Fibroblast of skin of scalp (primary cell): ENCODE results near the gene IFIT1B. TPM values are rescaled to one million over a fixed set of nuclear protein-coding genes. Genes with fewer than 3 reads are reported as not detected.
"Not testable (repeated sequence)": the region's sequence is repeated elsewhere in the genome, so short reads cannot be mapped to it uniquely, and the experiment has no call there.

ENCODE experiments used
- DNase-seq: peaks from one replicate; pipeline ENCODE4 v3.0.0-alpha.2; 2013
- polyA plus RNA-seq, 2 experiments: library from polyadenylated mRNA; unstranded; fragments of 120-200 nt; gene quantifications; one replicate each; pipeline ENCODE4 v1.2.1, GENCODE V29; 2013; ENCODE audit not compliant: insufficient read length in 2 of 2

Gene IFIT1B
- not detected for polyA plus RNA-seq (2013, experiment 1 of 2; ENCODE audit: insufficient read length)
- 0.12 TPM for polyA plus RNA-seq (2013, experiment 2 of 2; ENCODE audit: insufficient read length)

GRCh38 chr10:89377705-89378637 lies at the start of gene IFIT1B:
TSS of gene IFIT1B (plus strand) at chr10:89378056. CDS start at chr10:89378136, 80 bp downstream.
- DNase-seq = no peak

GRCh38 chr10:89329151-89329550 lies 48.7 kb upstream of the IFIT1B start:
- no peak for DNase-seq

- not testable (repeated sequence) for DNase-seq
Measured at GRCh38 chr10:89330014-89330413, 47.8 kb upstream of the IFIT1B start.

GRCh38 chr10:89330537-89331212 lies 47.2 kb upstream of the IFIT1B start:
- no peak for DNase-seq

GRCh38 chr10:89331487-89332122 lies 46.3 kb upstream of the IFIT1B start:
- not testable (repeated sequence) for DNase-seq

- DNase-seq = peak; percentile 66
Measured at GRCh38 chr10:89332123-89332633, 45.7 kb upstream of the IFIT1B start.

GRCh38 chr10:89335226-89335625 lies 42.6 kb upstream of the IFIT1B start:
- no peak for DNase-seq

GRCh38 chr10:89336241-89336640 lies 41.6 kb upstream of the IFIT1B start:
- no peak for DNase-seq

- peak; percentile 44 for DNase-seq
Measured at GRCh38 chr10:89337484-89337883, 40.4 kb upstream of the IFIT1B start.

- no peak for DNase-seq
Measured at GRCh38 chr10:89338713-89339112, 39.1 kb upstream of the IFIT1B start.

- no peak for DNase-seq
Measured at GRCh38 chr10:89339875-89340274, 38.0 kb upstream of the IFIT1B start.

GRCh38 chr10:89341649-89342048 lies 36.2 kb upstream of the IFIT1B start:
- DNase-seq = no peak

GRCh38 chr10:89342206-89342958 lies 35.5 kb upstream of the IFIT1B start:
- DNase-seq = peak; percentile 78

- no peak for DNase-seq
Measured at GRCh38 chr10:89343089-89343767, 34.6 kb upstream of the IFIT1B start.

- DNase-seq = no peak
Measured at GRCh38 chr10:89344156-89344555, 33.7 kb upstream of the IFIT1B start.

GRCh38 chr10:89345367-89346000 lies 32.4 kb upstream of the IFIT1B start:
- DNase-seq = no peak

GRCh38 chr10:89346405-89347254 lies 31.2 kb upstream of the IFIT1B start:
- DNase-seq = no peak

- no peak for DNase-seq
Measured at GRCh38 chr10:89347701-89348457, 30.0 kb upstream of the IFIT1B start.

GRCh38 chr10:89348481-89348880 lies 29.4 kb upstream of the IFIT1B start:
- DNase-seq = no peak
